ENCODE results near the gene INO80C.

The INO80C gene

GRCh38 chr18:35497370-35498197 is at the start of gene INO80C:
Gene INO80C, minus strand, starts transcription at chr18:35497960. Its CDS starts 86 bp downstream, at chr18:35497874.
- peak; percentile 98 for DNase-seq

- DNase-seq: no peak
Measured at GRCh38 chr18:35547008-35547605, 49.3 kb upstream of the INO80C start.

GRCh38 chr18:35542356-35542755 is 44.6 kb upstream of the INO80C start:
- DNase-seq: no peak

GRCh38 chr18:35535297-35535696 is 37.5 kb upstream of the INO80C start:
- no peak for DNase-seq

GRCh38 chr18:35533916-35534405 is 36.2 kb upstream of the INO80C start:
- DNase-seq: no peak

- no peak for DNase-seq
Measured at GRCh38 chr18:35528749-35529274, 31.1 kb upstream of the INO80C start.

GRCh38 chr18:35526495-35527059 is 28.8 kb upstream of the INO80C start:
- DNase-seq: peak; percentile 9

GRCh38 chr18:35525795-35526494 is 28.2 kb upstream of the INO80C start:
- DNase-seq: no peak

- DNase-seq: no peak
Measured at GRCh38 chr18:35524226-35524625, 26.5 kb upstream of the INO80C start.

GRCh38 chr18:35522130-35522959 is 24.6 kb upstream of the INO80C start:
- peak; percentile 34 for DNase-seq

- no peak for DNase-seq
Measured at GRCh38 chr18:35521133-35521532, 23.4 kb upstream of the INO80C start.

- no peak for DNase-seq
Measured at GRCh38 chr18:35519148-35519899, 21.6 kb upstream of the INO80C start.

- no peak for DNase-seq
Measured at GRCh38 chr18:35517715-35518114, 20.0 kb upstream of the INO80C start.

- DNase-seq: no peak
Measured at GRCh38 chr18:35516789-35517188, 19.0 kb upstream of the INO80C start.

GRCh38 chr18:35516351-35516750 is 18.6 kb upstream of the INO80C start:
- no peak for DNase-seq

GRCh38 chr18:35515460-35516130 is 17.8 kb upstream of the INO80C start:
- DNase-seq: no peak

GRCh38 chr18:35514752-35515459 is 17.1 kb upstream of the INO80C start:
- DNase-seq: no peak

- DNase-seq: no peak
Measured at GRCh38 chr18:35514283-35514682, 16.5 kb upstream of the INO80C start.

GRCh38 chr18:35513181-35513936 is 15.6 kb upstream of the INO80C start:
- no peak for DNase-seq
